Fibroblast of lung (primary cell): Measurements from ENCODE around the gene KCNMB4. TPM values are rescaled to one million over a fixed set of nuclear protein-coding genes. Genes with fewer than 3 reads are reported as not detected.
A peak's percentile ranks its signal among the peaks of the same experiment; 100 is the strongest.

Experiments used
- DNase-seq, 2 donors: peaks; one replicate each; pipeline versions ENCODE4 v3.0.0 to v3.0.0-alpha.2; 2010; ENCODE audit warnings: low read depth in 2 of 2
- H2AFZ ChIP-seq: 2 replicates; pipeline ENCODE4 v1.5.1; 2012; ENCODE audit warnings: low read length, control low read depth, inconsistent platforms
- H3K27ac ChIP-seq: 2 replicates; pipeline ENCODE4 v1.5.1; 2011; ENCODE audit warnings: low read length, control low read depth; ENCODE audit not compliant: insufficient read depth
- H3K27me3 ChIP-seq: 2 replicates; pipeline ENCODE4 v1.5.1; 2011; ENCODE audit warnings: mild to moderate bottlenecking, low read length; ENCODE audit not compliant: control insufficient read depth, insufficient read depth
- H3K36me3 ChIP-seq: 2 replicates; pipeline ENCODE4 v1.5.1; 2011; ENCODE audit warnings: low read length; ENCODE audit not compliant: control insufficient read depth, insufficient read depth
- H3K4me1 ChIP-seq: 2 replicates; pipeline ENCODE4 v1.5.1; 2011; ENCODE audit warnings: low read length; ENCODE audit not compliant: control insufficient read depth, insufficient read depth; ENCODE audit errors: extremely low read depth
- H3K4me2 ChIP-seq: 2 replicates; pipeline ENCODE4 v1.5.1; 2011; ENCODE audit warnings: low read length, control low read depth; ENCODE audit not compliant: insufficient read depth; ENCODE audit errors: extremely low read depth
- H3K4me3 ChIP-seq, 4 experiments: fragments of 200-600 bp in 1 of 4; sonication (generic) in 1 of 4; replicated peaks in 1 of 4; 2 replicates each; pipeline ENCODE4 v1.5.1; 2011 to 2016; ENCODE audit warnings: low read length in 4 of 4, low read depth in 3 of 4, mild to moderate bottlenecking in 3 of 4, control low read depth in 2 of 4, inconsistent platforms in 1 of 4, mixed read lengths in 1 of 4; ENCODE audit not compliant: insufficient read depth in 1 of 4; ENCODE audit errors: control extremely low read depth in 1 of 4
- H3K79me2 ChIP-seq: 2 replicates; pipeline ENCODE4 v1.5.1; 2012; ENCODE audit warnings: mild to moderate bottlenecking, low read length, inconsistent platforms; ENCODE audit not compliant: control insufficient read depth, insufficient read depth
- H3K9ac ChIP-seq: 2 replicates; pipeline ENCODE4 v1.5.1; 2011; ENCODE audit warnings: mild to moderate bottlenecking, low read length, control low read depth; ENCODE audit not compliant: insufficient read depth
- H3K9me3 ChIP-seq: 2 replicates; pipeline ENCODE4 v1.5.1; 2012; ENCODE audit warnings: low read depth, low read length; ENCODE audit not compliant: control insufficient read depth, insufficient read depth
- H4K20me1 ChIP-seq: 2 replicates; pipeline ENCODE4 v1.5.1; 2011; ENCODE audit warnings: low read length; ENCODE audit not compliant: control insufficient read depth, insufficient read depth; ENCODE audit errors: extremely low read depth
- EZH2 ChIP-seq: IDR thresholded peaks from 2 replicates; pipeline ENCODE4 v1.5.1; 2012; ENCODE audit warnings: low read length, control low read depth, mild to moderate bottlenecking; ENCODE audit errors: missing control alignments
- polyA plus RNA-seq, 2 donors: library from polyadenylated mRNA; depleted of rRNA in 1 of 2; stranded (reverse) in 1 of 2; unstranded in 1 of 2; fragments of >200 nt; gene quantifications; 2 replicates each; pipeline ENCODE4 v1.2.1, GENCODE V29; 2011 to 2012; ENCODE audit warnings: missing spikeins in 1 of 2
- total RNA-seq: library from RNA; depleted of rRNA; stranded (reverse); fragments of >200 nt; gene quantifications from 2 replicates; pipeline ENCODE4 v1.2.1, GENCODE V29; 2014
- TF ChIP-seq, protein P1 (sequence below), 2 donors: IDR thresholded peaks in 1 of 2; conservative IDR thresholded peaks in 1 of 2; 1 replicate in 1 of 2; 2 replicates in 1 of 2; pipeline ENCODE4 v1.5.1; 2011 to 2012; ENCODE audit warnings: low read length in 2 of 2, control low read depth in 1 of 2, inconsistent platforms in 1 of 2, low read depth in 1 of 2, mild to moderate bottlenecking in 1 of 2

The KCNMB4 gene
- total and polyA plus RNA-seq, 2 donors (not counting 1 experiment from before 2014, with no cell fraction given), result 0.33 to 0.66 TPM

DNA sequence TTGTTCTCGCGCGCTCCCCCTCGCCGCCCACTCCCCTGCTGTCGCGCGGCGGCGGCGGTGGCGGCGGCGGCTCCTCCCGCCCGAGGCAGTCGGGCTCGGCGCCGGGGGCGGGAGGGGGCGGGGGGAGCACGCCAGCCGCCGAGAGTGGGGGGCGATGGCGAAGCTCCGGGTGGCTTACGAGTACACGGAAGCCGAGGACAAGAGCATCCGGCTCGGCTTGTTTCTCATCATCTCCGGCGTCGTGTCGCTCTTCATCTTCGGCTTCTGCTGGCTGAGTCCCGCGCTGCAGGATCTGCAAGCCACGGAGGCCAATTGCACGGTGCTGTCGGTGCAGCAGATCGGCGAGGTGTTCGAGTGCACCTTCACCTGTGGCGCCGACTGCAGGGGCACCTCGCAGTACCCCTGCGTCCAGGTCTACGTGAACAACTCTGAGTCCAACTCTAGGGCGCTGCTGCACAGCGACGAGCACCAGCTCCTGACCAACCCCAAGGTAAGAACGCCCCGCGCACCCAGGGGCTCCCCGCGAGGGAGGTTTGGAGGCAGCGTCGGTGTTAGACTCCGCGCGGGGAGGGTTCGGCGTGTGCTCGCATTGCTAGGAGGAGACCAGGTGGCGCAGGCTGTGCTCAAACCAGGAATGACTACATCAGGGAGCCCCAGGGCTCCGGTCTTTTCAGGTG, 629 bp downstream of the KCNMB4 start:
- Histone ChIP-seq H3K27me3 (peaks cover 2% of the 10 kb centered on the region), H4K20me1 (no peaks in the 10 kb centered on the region), H3K36me3 (no peaks in the 10 kb centered on the region), H3K79me2 (no peaks in the 10 kb centered on the region), H3K27ac (no peak overlapping the region), H3K9ac (no peak overlapping the region), H3K4me3 (peak overlapping the region; percentile 40 to 66 (median 59)), H2AFZ (peak overlapping the region; percentile 91), H3K9me3 (no peaks in the 10 kb centered on the region), H3K4me1 (peaks cover 8% of the 10 kb centered on the region), H3K4me2 (peak overlapping the region; percentile 83)
- TF ChIP-seq, protein P1, sequence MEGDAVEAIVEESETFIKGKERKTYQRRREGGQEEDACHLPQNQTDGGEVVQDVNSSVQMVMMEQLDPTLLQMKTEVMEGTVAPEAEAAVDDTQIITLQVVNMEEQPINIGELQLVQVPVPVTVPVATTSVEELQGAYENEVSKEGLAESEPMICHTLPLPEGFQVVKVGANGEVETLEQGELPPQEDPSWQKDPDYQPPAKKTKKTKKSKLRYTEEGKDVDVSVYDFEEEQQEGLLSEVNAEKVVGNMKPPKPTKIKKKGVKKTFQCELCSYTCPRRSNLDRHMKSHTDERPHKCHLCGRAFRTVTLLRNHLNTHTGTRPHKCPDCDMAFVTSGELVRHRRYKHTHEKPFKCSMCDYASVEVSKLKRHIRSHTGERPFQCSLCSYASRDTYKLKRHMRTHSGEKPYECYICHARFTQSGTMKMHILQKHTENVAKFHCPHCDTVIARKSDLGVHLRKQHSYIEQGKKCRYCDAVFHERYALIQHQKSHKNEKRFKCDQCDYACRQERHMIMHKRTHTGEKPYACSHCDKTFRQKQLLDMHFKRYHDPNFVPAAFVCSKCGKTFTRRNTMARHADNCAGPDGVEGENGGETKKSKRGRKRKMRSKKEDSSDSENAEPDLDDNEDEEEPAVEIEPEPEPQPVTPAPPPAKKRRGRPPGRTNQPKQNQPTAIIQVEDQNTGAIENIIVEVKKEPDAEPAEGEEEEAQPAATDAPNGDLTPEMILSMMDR (conservative IDR thresholded peaks at IDR 0.05 in 1 of 2, IDR thresholded peaks at IDR 0.05 in 1 of 2; ENCODE audit: low read depth in 1 of 2, low read length in 2 of 2), result no peak
- TF ChIP-seq EZH2, result peak; percentile 84
- DNase-seq, result peak; percentile 22 to 42

DNA sequence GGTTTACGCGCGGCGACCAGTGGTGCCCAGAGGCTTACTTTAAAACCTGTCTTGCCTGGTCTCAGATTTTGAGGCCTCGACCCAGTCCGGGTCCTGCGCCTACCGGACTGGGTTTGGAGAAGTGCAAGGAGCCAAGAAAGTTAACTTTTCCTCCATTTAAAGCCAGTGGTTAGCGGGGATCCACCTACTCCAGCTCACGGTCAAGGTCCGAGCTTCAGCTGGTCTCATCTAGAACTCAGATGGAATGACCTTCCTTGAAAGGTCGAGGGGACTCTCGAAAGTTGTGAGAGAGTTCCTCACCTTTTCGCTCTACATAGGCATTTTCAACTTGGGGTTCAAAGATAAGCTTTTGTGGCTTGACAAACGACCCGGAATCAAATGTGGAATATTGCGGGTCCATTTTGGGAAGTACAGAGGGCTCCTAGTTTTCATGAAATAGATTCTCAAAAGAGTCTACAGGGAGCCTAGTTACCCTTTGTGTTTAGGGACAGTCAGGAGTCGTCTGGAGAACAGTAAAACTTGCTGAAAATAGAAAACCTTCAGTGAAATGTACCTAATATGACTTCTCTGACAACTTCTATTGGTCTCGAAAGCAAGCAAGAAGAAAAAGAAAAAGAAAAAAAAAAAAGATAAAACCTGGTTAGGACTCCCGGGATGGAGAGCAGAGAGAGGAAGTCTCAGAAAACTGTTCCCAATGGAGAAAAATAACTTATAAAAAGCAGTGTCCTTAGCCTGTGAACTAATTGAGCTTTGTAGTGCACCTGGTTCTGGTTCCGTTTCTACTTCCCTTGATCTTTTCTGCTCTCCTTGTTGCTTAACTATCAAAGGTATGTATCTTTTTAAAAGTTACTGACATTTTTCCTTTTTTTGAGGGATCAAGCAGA, 1.4 kb downstream of the KCNMB4 start:
- DNase-seq, result peak; percentile 15
- no peaks in the 10 kb centered on the region for H4K20me1 ChIP-seq
- no peaks in the 10 kb centered on the region for H3K36me3 ChIP-seq
- no peaks in the 10 kb centered on the region for H3K9me3 ChIP-seq
- peak overlapping the region; percentile 55 for H2AFZ ChIP-seq
- peaks cover 8% of the 10 kb centered on the region for H3K4me1 ChIP-seq
- H3K4me2 ChIP-seq, result peak overlapping the region; percentile 83
- no peak overlapping the region for H3K9ac ChIP-seq
- H3K4me3 ChIP-seq, result peak overlapping the region; percentile 40 to 66 (median 58)
- H3K27ac ChIP-seq, result no peak overlapping the region
- TF ChIP-seq, protein P1 (conservative IDR thresholded peaks at IDR 0.05 in 1 of 2, IDR thresholded peaks at IDR 0.05 in 1 of 2; ENCODE audit: low read depth in 1 of 2, low read length in 2 of 2), result no peak
- peak; percentile 47 for TF ChIP-seq EZH2
- no peaks in the 10 kb centered on the region for H3K79me2 ChIP-seq
- H3K27me3 ChIP-seq, result peaks cover 2% of the 10 kb centered on the region

DNA sequence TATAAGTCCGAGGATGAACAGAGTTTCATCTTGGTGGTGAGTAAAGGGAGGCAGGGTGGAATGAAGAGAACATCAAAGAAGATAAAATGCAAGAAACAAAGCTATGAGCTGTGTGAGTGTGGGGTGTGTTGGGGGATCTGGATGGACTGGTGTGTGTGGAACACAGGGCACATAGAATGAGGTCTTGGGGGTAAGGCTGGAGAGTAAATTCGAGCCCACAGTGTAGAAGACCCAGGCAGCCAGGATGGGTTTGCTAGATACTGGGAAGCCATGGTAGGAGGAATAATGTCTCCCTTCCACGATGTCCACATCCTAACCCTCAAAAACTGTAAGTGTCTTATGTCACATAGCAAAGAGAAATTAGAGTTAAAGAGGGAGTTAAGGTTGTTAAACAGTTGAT, 6.8 kb downstream of the KCNMB4 start:
- no peak overlapping the region for H3K4me2 ChIP-seq
- H3K27me3 ChIP-seq, result no peaks in the 10 kb centered on the region
- no peak overlapping the region for H3K27ac ChIP-seq
- no peaks in the 10 kb centered on the region for H3K36me3 ChIP-seq
- no peak for DNase-seq
- no peaks in the 10 kb centered on the region for H3K9me3 ChIP-seq
- no peak overlapping the region for H3K9ac ChIP-seq
- H3K4me1 ChIP-seq, result no peaks in the 10 kb centered on the region
- no peaks in the 10 kb centered on the region for H4K20me1 ChIP-seq
- no peaks in the 10 kb centered on the region for H3K79me2 ChIP-seq
- H3K4me3 ChIP-seq, result no peak overlapping the region
- H2AFZ ChIP-seq, result no peak overlapping the region
- TF ChIP-seq EZH2, result no peak
- TF ChIP-seq, protein P1 (conservative IDR thresholded peaks at IDR 0.05 in 1 of 2, IDR thresholded peaks at IDR 0.05 in 1 of 2; ENCODE audit: low read depth in 1 of 2, low read length in 2 of 2), result no peak
